ENCODE measurements around the gene UNC119.
"Not testable (repeated sequence)": the region's sequence is repeated elsewhere in the genome, so short reads cannot be mapped to it uniquely, and the experiment has no call there.

Gene UNC119

GRCh38 chr17:28540231-28540630 lies 12.2 kb downstream of the UNC119 start:
- no peak for DNase-seq

DNA sequence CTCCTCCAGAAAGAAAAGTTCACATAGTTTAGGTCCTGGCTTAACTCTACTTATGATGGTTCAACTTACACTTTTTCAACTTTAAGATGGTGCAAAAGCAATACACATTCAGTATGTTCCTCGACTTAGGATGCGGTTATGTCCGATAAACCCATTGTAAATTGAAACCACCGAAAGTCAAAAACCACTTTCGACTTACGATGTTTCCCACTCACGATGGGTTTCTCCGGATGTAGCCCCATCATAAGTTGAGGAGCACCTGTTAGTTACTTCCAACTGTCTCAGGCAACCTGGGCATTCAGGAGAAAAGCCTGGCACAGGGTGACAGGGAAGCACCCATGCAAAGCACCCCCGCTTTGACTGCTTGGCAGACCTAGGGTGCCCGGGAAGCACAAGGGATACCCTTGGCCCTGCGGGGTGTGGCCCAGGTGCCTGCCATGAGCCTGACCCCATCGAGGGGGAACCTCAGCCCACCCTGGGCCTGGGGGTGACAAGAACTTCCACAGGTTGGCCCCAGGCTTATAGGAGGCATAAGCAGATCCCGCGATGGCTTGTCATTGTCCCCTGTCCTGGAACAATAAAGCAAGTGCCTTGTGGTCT lies 14.0 kb downstream of the UNC119 start:
- DNase-seq = no peak

- no peak for DNase-seq
Measured at GRCh38 chr17:28537219-28537610, 15.2 kb downstream of the UNC119 start.

- no peak for DNase-seq
Measured at GRCh38 chr17:28536532-28537218, 15.7 kb downstream of the UNC119 start.

- DNase-seq = no peak
Measured at GRCh38 chr17:28534740-28535375, 17.6 kb downstream of the UNC119 start.

DNA sequence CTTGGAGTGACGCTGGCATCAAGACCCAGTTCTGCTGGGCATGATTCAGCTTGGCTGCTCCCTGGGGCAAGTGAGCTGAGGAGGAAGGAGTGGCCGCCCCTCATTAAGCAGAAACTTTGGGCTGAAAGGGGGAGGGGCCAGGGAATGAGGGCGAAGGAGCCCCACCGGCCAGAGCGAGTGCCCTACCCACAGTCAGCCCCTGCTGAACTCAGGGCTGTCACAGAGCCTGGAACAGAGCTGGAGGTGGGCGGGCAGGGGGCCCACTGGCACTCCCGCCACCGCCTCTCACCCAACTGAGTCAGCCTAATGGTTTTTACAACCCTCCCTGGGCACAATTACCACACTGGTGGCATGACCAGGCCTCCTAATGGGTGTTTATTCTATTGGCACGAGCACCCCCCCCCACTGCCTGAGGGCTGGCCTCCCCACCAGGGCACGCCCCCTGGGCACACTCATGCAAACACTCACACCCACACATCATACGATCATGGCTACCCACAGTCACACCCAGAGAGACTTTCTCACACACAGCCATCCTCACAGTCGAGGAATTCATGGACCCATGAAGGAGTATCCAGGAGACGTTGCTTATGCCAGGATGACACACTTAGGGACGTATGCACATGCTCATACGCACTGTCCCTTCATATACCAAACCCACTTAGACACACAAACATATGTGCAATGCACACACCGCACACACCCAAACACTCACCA lies 19.2 kb downstream of the UNC119 start:
- no peak for DNase-seq

DNA sequence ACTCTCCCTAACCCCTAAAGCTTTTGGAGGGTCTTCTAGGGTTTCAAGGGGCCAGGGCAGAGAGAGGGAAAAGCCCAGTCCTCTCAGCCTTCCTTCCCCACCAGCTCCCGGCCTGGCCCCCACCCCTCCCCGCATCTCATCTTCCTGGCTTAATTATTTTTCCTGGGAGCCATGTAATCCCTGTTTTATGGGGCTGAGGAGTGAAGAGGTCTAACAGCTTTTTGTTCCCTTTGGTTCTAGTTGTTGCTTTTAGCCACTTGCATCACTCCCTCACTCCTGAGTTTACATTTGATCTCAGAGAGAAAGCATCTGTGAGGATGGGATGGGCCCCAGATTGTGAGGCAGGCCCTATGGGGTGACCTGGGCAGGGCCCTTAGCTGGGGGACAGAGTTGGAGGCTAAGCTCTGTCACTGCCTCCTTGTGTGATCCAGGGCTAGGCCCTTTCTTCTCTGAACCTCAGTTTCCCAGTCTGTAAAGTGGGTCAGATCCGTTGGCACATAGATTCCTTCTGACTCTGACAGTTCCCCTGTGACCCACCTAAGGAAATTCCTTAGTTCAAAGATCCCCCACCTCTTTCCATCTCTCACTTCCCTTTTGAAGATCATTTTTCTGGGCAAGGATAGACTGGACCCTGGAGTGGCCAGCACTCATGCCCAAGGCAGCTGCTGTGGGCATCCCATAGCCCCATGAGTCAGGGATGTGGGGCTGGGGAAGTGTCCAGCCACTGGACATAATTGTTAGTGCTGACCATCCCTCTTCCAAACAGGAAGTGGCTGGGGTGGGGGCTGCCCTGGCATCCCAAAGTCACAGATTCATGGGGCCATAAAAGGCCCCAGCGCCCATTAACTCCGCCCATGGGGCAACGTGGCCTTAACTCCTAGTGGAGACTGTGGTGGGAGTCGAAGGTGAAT lies 20.1 kb downstream of the UNC119 start:
- no peak for DNase-seq

DNA sequence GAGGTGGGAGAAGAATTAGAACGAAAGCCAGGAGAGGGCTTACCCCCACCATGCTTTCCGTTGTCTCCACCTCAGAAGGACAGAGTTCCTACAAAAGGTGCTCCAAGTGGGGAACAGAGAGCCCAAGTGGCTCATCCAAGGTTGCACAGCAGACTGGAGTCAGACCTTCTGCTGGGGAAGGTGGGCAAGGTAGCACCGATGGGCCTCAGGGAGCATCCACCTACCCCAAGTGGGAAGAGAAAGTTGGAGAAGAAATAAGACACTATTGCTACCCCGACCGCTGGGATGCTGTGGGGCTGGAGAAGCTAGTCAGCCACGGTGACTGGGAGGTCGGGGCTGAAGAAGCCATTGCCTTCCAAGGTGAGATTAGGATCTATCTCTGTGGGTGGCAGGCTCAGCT lies 21.5 kb downstream of the UNC119 start:
- DNase-seq = no peak

DNA sequence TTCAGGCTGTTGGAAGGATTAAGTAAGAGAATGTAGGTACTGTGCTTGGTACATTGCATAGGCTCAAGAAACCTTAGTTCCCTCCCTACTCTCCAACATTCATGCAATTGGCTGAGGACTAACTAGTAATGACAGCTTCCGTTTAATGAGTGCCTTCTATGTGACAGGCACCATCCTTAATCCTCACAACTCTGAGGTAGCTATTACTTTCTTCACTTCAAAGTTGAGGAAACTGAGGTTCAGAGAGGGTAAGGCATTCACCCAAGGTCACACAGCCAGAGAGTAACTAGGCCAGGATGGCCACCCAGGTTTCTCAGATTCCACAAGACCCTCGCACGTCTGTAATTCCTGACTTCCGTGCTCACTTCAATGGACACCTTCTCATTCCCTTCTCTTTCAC lies 22.2 kb downstream of the UNC119 start:
- no peak for DNase-seq

GRCh38 chr17:28529013-28529400 lies 23.4 kb downstream of the UNC119 start:
- DNase-seq = no peak

DNA sequence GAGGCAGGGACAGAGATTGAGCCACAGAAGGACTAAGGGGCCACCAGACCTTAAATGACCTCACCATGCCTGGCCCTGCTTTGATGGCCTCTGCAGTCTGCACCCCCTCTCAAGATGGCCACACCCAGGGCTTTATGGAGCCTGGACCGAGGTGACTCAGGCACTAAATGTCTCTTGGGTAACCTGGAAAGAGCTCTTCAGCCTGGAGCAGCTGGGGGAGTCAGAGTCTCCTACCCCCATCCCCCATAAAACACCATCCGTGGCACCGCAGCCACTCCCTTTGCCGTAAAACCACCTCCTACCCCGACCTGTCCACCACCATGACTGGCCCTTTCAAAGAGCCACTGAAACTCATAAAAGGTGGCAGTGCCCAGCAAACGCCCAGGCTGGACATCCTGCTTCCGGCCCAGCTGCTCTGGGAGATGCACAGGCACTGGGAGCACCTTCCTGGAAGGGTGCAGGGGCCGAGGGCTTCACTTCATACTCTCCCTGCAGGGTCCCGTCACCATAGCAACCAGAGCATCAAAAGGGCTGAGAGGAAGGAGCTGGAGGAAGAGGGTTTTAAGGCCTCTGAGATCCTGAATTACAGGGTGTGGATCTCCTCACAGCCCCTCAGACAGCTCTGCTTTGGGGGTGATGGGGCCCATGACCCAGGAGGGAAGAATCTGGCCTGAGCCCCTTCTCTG lies 24.0 kb downstream of the UNC119 start:
- DNase-seq = no peak

GRCh38 chr17:28527859-28528258 lies 24.6 kb downstream of the UNC119 start:
- no peak for DNase-seq

DNA sequence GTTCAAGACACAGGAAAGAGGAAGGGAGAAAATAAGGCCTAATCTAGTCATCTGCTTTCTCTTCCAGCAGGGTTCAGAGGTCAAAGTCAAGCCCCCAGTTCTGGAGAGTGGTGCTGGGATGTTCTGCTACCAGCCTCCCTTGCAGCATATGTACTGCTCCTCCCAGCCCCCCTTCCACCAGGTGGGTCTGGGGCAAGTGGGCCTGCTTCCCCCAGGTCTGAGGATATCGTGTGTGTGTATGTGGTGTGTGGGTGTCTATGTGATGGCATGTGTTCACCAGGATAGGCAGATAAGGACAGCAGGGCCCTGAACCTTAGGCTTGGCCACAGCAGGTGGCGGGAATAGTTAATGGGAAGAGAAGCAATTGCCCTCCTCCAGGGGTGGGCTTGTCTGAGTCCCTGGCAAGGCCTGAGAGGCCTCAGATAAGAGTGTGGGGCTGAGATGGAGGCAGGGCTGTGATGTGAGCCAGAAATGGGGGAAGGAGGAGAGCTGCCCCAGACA lies 25.2 kb downstream of the UNC119 start:
- DNase-seq = no peak

DNA sequence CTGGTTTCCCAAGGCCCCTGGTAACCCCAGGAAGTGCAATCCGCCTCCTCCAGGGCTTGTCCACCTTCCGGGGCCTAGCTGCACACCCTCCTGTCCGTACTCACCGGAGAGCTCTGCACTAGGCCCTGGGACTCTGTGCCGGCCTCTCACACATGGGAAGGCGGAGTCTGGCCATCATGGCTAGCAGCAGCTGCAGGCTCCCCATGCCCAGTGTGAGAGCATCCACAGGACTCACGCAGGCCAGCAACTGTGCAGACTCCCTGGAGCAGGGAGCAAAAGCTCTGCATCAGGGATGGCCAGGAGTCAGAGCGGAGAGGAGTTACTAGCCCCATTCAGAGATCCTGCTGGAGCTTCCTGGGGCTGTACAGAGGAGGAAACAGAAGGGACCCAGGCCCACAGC lies 26.0 kb downstream of the UNC119 start:
- no peak for DNase-seq

DNA sequence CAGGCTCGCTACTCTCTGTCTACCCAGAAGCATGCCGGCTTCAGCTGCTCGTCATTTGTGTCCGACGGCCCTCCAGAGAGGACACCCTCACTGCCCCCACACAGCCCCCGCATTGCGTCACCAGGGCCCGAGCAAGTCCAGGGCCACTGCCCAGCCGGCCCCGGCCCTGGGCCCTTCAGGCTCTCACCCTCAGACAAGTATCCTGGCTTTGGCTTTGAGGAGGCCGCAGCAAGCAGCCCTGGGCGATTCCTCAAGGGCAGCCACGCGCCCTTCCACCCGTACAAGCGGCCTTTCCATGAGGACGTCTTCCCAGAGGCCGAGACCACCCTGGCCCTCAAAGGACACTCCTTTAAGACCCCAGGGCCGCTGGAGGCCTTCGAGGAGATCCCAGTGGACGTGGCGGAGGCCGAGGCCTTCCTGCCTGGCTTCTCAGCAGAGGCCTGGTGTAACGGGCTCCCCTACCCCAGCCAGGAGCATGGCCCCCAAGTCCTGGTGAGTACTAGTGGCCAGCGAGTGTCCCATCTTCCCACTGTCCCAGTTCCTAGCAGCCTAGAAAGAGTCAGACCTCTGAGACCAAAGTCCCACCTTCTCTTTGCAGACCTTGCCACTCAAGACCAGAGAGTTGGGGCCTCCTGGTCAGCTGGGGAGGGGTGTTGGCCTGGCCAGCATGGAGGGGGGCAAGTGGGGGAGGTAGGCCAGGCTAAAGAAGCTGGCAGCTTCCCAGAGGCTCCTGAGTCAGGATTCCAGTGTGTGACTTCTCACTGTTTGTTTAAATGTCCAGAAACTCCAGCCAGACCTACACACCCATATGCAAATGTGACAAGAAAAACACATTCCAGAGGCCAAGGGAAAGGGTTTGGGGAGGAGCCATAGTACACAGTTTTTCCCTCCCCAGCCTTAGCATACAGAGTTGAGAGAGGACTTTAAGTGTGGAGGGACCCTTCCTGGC lies 27.7 kb downstream of the UNC119 start:
- no peak for DNase-seq

DNA sequence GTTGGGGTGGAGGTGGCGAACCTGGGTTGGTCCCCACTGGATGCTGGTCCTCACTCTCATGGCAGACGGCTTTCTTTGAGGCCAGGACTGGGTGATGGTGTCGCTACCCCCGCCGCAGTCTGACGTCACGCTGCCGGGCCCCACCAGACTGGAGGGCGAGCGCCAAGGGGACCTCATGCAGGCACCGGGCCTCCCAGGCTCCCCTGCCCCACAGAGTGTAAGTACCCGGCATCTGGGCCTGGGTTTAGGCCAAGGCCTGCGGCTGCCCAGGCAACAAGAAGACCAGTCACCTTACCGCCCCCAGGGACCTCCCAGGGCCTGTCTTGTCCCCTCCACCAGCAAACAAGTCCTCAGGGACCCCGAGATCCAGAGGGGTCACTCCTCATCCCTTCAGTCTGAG lies 28.5 kb downstream of the UNC119 start:
- no peak for DNase-seq

DNA sequence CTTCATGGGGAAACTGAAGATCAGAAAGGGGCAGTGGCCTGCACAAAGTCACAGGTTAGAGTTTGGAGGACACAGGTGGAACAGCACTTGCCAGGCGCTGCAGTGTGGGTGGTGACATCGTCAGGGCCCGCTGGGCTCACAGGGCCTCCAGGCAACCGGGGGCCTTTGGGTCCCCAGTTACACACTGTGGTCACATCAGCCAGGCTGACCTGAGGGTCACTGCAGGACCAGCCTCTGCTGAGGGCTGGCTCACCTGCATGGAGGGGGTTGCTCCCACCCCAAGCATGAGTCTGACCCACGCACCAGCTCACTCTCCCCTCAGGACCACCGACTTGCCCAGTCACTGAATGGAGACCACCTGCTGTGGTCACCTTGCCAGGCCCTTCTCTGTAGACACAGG lies 29.2 kb downstream of the UNC119 start:
- DNase-seq = no peak

DNA sequence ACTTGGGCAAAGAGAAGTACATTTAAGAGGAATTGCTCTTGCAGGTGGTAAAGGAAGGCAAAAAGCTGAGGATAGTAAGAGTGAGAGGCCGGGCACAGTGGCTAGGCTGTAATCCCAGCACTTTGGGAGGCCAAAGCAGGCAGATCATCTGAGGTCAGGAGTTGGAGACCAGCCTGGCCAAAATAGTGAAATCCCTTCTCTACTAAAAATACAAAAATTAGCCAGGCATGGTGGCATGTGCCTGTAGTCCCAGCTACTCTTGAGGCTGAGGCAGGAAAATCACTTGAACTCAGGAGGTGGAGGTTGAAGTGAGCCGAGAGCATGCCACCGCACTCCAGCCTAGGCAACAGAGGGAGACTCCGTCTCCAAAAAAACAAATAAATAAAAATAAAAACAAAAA lies 30.1 kb downstream of the UNC119 start:
- not testable (repeated sequence) for DNase-seq

DNA sequence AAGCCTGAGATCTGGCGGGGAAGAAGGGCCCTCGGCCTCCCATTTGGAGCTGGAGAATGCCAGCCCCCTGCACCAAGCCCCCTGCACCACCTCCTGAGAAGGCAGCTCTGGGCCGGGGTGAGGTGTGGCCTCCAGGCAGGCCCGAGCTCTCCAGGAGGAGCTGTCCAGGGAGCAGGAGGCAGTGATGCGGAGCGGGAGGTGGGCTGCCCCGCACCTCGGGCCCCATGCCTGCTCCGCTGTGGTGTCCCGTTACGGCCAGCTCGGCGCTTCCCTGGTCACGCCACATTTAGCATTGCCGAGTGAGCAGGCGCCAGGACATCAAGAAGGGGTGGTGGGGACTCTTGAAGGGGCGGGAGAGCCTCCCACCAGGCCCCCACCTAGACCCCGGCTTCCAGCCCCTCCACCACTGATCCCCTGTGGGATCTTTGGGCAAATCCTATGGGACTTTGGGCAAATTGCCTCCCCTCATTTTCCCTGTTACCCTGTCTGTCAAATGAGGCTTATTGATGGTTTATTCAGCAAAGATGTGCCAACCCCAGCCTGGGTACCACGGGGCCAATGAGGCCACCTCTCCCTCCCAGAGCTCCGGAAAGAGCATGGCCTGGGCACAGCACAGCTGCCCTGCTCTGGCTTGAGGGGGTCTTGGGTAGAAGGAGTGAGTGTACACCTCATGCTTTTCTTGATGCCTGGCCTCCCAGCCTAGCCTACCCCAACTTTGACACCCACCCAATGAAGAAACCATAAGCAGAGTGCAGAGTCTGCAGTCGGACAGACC lies 30.9 kb downstream of the UNC119 start:
- no peak for DNase-seq

- no peak for DNase-seq
Measured at GRCh38 chr17:28520687-28521086, 31.7 kb downstream of the UNC119 start.

Data from GDM1 (cell line).